Ovary (tissue), 3 donors: ENCODE data around the gene LCNL1.

Source experiments
- CTCF ChIP-seq, 3 donors: fragments of 450-650 bp in 2 of 3; fragments of 200-600 bp in 1 of 3; IDR thresholded peaks; one replicate each; pipeline versions ENCODE4 v1.5.1 to v1.8.0; 2016 to 2022; ENCODE audit warnings: antibody characterized with exemption in 3 of 3, mild to moderate bottlenecking in 1 of 3
- EP300 ChIP-seq: sonication (generic); formaldehyde crosslinking; IDR thresholded peaks from one replicate; pipeline ENCODE4 v1.6.1; 2017; ENCODE audit warnings: antibody characterized with exemption
- POLR2A ChIP-seq: fragments of 450-650 bp; IDR thresholded peaks from one replicate; pipeline ENCODE4 v1.6.1; 2017; ENCODE audit warnings: antibody characterized with exemption, mild to moderate bottlenecking, moderate library complexity
- donor health status: DM: no; HTN: no; CAD: no.

GRCh38 chr9:137011907-137012675, 29.3 kb downstream of the LCNL1 start:
- TF ChIP-seq CTCF (IDR thresholded peaks at IDR 0.05) (no peak), POLR2A (no peak), EP300 (no peak)
